Spleen (tissue), 11 donors: ENCODE data around the gene ZNF524. TPM values are rescaled to one million over a fixed set of nuclear protein-coding genes. Genes with fewer than 3 reads are reported as not detected.
"Not testable (repeated sequence)": the region's sequence is repeated elsewhere in the genome, so short reads cannot be mapped to it uniquely, and the experiment has no call there.

Experiments
- DNase-seq: peaks from one replicate; pipeline ENCODE4 v3.0.0-alpha.2; 2020
- H3K27ac ChIP-seq, 8 donors: fragments of 200-600 bp; sonication (generic) in 7 of 8; 1 replicate in 4 of 8; 2 replicates in 4 of 8; pipeline versions ENCODE4 v1.5.0 to v1.8.0; 2016 to 2021; ENCODE audit warnings: inconsistent platforms in 4 of 8, mild to moderate bottlenecking in 4 of 8, moderate library complexity in 1 of 8
- H3K27me3 ChIP-seq, 7 donors: fragments of 200-600 bp; sonication (generic) in 6 of 7; replicated peaks in 1 of 7; 1 replicate in 4 of 7; 2 replicates in 3 of 7; pipeline versions ENCODE4 v1.5.0 to v1.8.0; 2016 to 2021; ENCODE audit warnings: inconsistent platforms in 3 of 7, mild to moderate bottlenecking in 1 of 7
- H3K36me3 ChIP-seq, 6 donors: fragments of 200-600 bp; sonication (generic) in 5 of 6; 1 replicate in 4 of 6; 2 replicates in 2 of 6; pipeline versions ENCODE4 v1.5.0 to v1.8.0; 2016 to 2021; ENCODE audit warnings: inconsistent platforms in 2 of 6
- H3K4me1 ChIP-seq, 6 donors: fragments of 200-600 bp; sonication (generic) in 5 of 6; 1 replicate in 3 of 6; 2 replicates in 3 of 6; pipeline versions ENCODE4 v1.5.0 to v1.8.0; 2016 to 2021; ENCODE audit warnings: inconsistent platforms in 3 of 6
- H3K4me3 ChIP-seq, 8 donors: fragments of 200-600 bp; sonication (generic) in 7 of 8; 1 replicate in 4 of 8; 2 replicates in 4 of 8; pipeline versions ENCODE4 v1.5.0 to v1.8.0; 2016 to 2021; ENCODE audit warnings: inconsistent platforms in 4 of 8, mild to moderate bottlenecking in 4 of 8, moderate library complexity in 2 of 8
- H3K9me3 ChIP-seq, 8 donors: fragments of 200-600 bp; sonication (generic) in 7 of 8; 1 replicate in 4 of 8; 2 replicates in 4 of 8; pipeline versions ENCODE4 v1.5.0 to v1.8.0; 2016 to 2021; ENCODE audit warnings: inconsistent platforms in 4 of 8
- POLR2A ChIP-seq, 3 donors: fragments of 450-650 bp; IDR thresholded peaks; one replicate each; pipeline ENCODE4 v1.5.1; 2017; ENCODE audit warnings: antibody characterized with exemption in 3 of 3, mild to moderate bottlenecking in 1 of 3
- POLR2AphosphoS5 ChIP-seq, 3 donors: sonication (generic); formaldehyde crosslinking; IDR thresholded peaks; one replicate each; pipeline ENCODE4 v1.5.1; 2017; ENCODE audit warnings: antibody characterized with exemption in 3 of 3
- WGBS, 5 donors: extraction: QIAGEN DNeasy Blood & Tissue Kit in 3 of 5; methylation state at CpG; one replicate each; pipeline versions ENCODE4 v1.1.5 to v1.1.7; 2013 to 2018; 5-methylcytosine and 5-hydroxymethylcytosine counted together
- intact Hi-C: fragments of 100-400 bp; cut with DNase I; formaldehyde crosslinking; loops from one replicate; pipeline ENCODE4 v1.15.0; 2023; ENCODE audit warnings: low total_unique reads
- polyA plus RNA-seq, 3 donors: library from polyadenylated mRNA; stranded (reverse); fragments of 200-250 nt; gene quantifications; one replicate each; pipeline ENCODE4 v1.2.1, GENCODE V29; 2013
- total RNA-seq, 7 donors: library from RNA; depleted of rRNA in 3 of 7; stranded (reverse); fragments of >200 nt in 3 of 7; fragmentation: NEBNext Ultra II Directional in 4 of 7; extraction: Animal tissue kit (Norgen Biotek cat#: 25700) in 4 of 7; gene quantifications; one replicate each; pipeline versions ENCODE4 v1.1.0 to v1.2.1, GENCODE V29; 2016 to 2021
- TF ChIP-seq, protein P1 (sequence below), 11 experiments: fragments of 200-600 bp in 7 of 11; fragments of 450-650 bp in 4 of 11; sonication (generic) in 4 of 11; IDR thresholded peaks in 8 of 11; conservative IDR thresholded peaks in 3 of 11; 1 replicate in 7 of 11; 2 replicates in 4 of 11; pipeline versions ENCODE4 v1.4.0 to v1.8.0; 2016 to 2021; ENCODE audit warnings: antibody characterized with exemption in 11 of 11, inconsistent platforms in 4 of 11, mild to moderate bottlenecking in 1 of 11
- donor health status: healthy with polysubstance abuse.
- donor health status: DM: no; HTN: no; CAD: no; lungs with moderate emphysema.
- donor health status: DM: no; HTN: no; CAD: no.
- donor health status: Bipolar disorder and iron deficiency.
- donor health status: healthy.
- donor health status: DM: no; HTN: no; CAD: no.
- donor health status: DM: yes; HTN: yes; CAD: no.

The ZNF524 gene
- total and polyA plus RNA-seq, 10 donors = 19.7 to 57.8 (median 30.2) TPM

DNA sequence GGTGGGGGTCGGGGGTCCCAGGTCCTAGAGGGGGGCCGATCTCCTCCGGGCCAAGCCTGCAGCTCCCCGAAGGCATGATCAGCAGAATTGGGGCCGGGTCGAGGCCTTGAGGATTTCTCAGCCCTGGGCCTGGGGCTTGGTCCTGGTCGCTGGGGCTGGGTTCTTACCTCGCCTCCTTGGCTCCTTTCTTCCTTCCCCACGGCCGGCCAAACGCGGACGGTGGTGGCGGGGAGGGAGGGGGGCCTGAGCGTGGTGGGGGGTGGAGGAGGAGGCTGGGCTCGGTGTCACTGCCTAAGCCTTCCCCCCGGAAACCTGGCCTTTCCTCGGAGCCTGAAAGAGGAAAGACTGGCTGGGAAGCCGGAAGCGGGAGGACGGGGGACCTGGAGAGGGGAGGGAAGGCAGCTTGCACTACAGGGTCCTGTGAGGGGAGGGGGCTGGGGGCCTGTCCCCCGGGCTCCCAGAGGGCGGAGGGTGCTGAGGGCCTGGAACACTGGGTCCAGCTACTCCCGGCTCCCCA, 19.4 kb upstream of the ZNF524 start, which contains the start of gene ZNF579:
ZNF579 (minus strand) TSS at position 221 of the 517 bp plus-strand sequence. CDS start 1,209 bp downstream, outside the sequence.
- Histone ChIP-seq H3K4me1 (peaks cover 8 to 33% (median 24%) of the 10 kb centered on the region in 6 donors), H3K9me3 (peaks cover 0 to 4% (median 0%) of the 10 kb centered on the region in 8 donors), H3K27me3 (peaks cover 0 to 5% (median 0%) of the 10 kb centered on the region in 7 donors), H3K4me3 (peak within 1 kb of the TSS; percentile 44 to 77 (median 66)), H3K36me3 (peaks cover 0 to 29% (median 20%) of the 10 kb centered on the region in 6 donors), H3K27ac (peak within 1 kb of the TSS; percentile 60 to 88 (median 84))
- 0 to 2% (median 1%) methylated on average over 19 to 24 of the region's 24 CpGs for WGBS, 5 donors
- TF ChIP-seq POLR2AphosphoS5 (IDR thresholded peaks at IDR 0.05) = peak; percentile 47 to 77 (median 70)
- TF ChIP-seq, protein P1, sequence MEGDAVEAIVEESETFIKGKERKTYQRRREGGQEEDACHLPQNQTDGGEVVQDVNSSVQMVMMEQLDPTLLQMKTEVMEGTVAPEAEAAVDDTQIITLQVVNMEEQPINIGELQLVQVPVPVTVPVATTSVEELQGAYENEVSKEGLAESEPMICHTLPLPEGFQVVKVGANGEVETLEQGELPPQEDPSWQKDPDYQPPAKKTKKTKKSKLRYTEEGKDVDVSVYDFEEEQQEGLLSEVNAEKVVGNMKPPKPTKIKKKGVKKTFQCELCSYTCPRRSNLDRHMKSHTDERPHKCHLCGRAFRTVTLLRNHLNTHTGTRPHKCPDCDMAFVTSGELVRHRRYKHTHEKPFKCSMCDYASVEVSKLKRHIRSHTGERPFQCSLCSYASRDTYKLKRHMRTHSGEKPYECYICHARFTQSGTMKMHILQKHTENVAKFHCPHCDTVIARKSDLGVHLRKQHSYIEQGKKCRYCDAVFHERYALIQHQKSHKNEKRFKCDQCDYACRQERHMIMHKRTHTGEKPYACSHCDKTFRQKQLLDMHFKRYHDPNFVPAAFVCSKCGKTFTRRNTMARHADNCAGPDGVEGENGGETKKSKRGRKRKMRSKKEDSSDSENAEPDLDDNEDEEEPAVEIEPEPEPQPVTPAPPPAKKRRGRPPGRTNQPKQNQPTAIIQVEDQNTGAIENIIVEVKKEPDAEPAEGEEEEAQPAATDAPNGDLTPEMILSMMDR (IDR thresholded peaks at IDR 0.05 in 8 of 11, conservative IDR thresholded peaks at IDR 0.05 in 3 of 11) = no peak
- peak; percentile 89 for DNase-seq
- intact Hi-C loops = no loop called here

- 34 to 53% (median 38%) methylated on average over 12 of the region's 12 CpGs for WGBS, 5 donors
- intact Hi-C loops = no loop called here
- Histone ChIP-seq H3K27ac (peak overlapping the region; percentile 60 to 88 (median 84)), H3K4me3 (peak overlapping the region; percentile 44 to 77 (median 66)), H3K27me3 (peaks cover 0 to 11% (median 0%) of the 10 kb centered on the region in 7 donors), H3K36me3 (peaks cover 0 to 29% (median 20%) of the 10 kb centered on the region in 6 donors), H3K4me1 (peaks cover 14 to 39% (median 30%) of the 10 kb centered on the region in 6 donors), H3K9me3 (peaks cover 0 to 4% (median 0%) of the 10 kb centered on the region in 8 donors)
- TF ChIP-seq POLR2AphosphoS5 (IDR thresholded peaks at IDR 0.05) (no peak), POLR2A (IDR thresholded peaks at IDR 0.05) (no peak)
- TF ChIP-seq, protein P1 (IDR thresholded peaks at IDR 0.05 in 8 of 11, conservative IDR thresholded peaks at IDR 0.05 in 3 of 11) = no peak
- DNase-seq = no peak
These were observed 18.8 kb upstream of the ZNF524 start for GRCh38 chr19:55581145-55581822.

GRCh38 chr19:55581823-55582223, 18.3 kb upstream of the ZNF524 start:
- H3K36me3 ChIP-seq = peaks cover 0 to 27% (median 20%) of the 10 kb centered on the region in 6 donors
- intact Hi-C loops = no loop called here
- no peak overlapping the region for H3K27ac ChIP-seq
- WGBS, 5 donors = 39 to 60% (median 54%) methylated on average over 6 of the region's 6 CpGs
- TF ChIP-seq POLR2A (IDR thresholded peaks at IDR 0.05) (no peak), POLR2AphosphoS5 (IDR thresholded peaks at IDR 0.05) (no peak)
- TF ChIP-seq, protein P1 (IDR thresholded peaks at IDR 0.05 in 8 of 11, conservative IDR thresholded peaks at IDR 0.05 in 3 of 11) = no peak
- no peak overlapping the region for H3K4me3 ChIP-seq
- no peak for DNase-seq
- H3K27me3 ChIP-seq = peaks cover 0 to 17% (median 0%) of the 10 kb centered on the region in 7 donors
- H3K9me3 ChIP-seq = peaks cover 0 to 4% (median 0%) of the 10 kb centered on the region in 8 donors
- peaks cover 18 to 44% (median 35%) of the 10 kb centered on the region in 6 donors for H3K4me1 ChIP-seq

- H3K27ac ChIP-seq, H3K4me3 ChIP-seq, intact Hi-C loops, H3K9me3 ChIP-seq, DNase-seq: not testable (repeated sequence)
- Histone ChIP-seq H3K27me3 (peaks cover 0 to 20% (median 0%) of the 10 kb centered on the region in 7 donors), H3K36me3 (peaks cover 0 to 22% (median 18%) of the 10 kb centered on the region in 6 donors), H3K4me1 (peaks cover 22 to 49% (median 40%) of the 10 kb centered on the region in 6 donors)
- 70 to 88% (median 78%) methylated on average over 4 of the region's 4 CpGs for WGBS, 5 donors
These were observed 17.8 kb upstream of the ZNF524 start for GRCh38 chr19:55582284-55582683.

GRCh38 chr19:55583897-55584296, 16.2 kb upstream of the ZNF524 start:
- WGBS, 5 donors = 66 to 89% (median 84%) methylated on average over 8 of the region's 8 CpGs
- H3K9me3 ChIP-seq, H3K36me3 ChIP-seq, intact Hi-C loops, H3K27ac ChIP-seq, DNase-seq, H3K4me3 ChIP-seq: not testable (repeated sequence)
- Histone ChIP-seq H3K4me1 (peaks cover 27 to 57% (median 49%) of the 10 kb centered on the region in 6 donors), H3K27me3 (peaks cover 0 to 26% (median 0%) of the 10 kb centered on the region in 7 donors)
